Measurements from ENCODE around the gene PARVA. TPM values are rescaled to one million over a fixed set of nuclear protein-coding genes. Genes with fewer than 3 reads are reported as not detected.

The PARVA gene
- total RNA-seq, 1 donor from 2014 or later: 144 TPM

- H3K27ac Mint-ChIP-seq (ENCODE audit: unreplicated experiment): peak overlapping the region; percentile 80
- no peak for TF ChIP-seq CTCF (IDR thresholded peaks at IDR 0.05)
Measured at GRCh38 chr11:12451179-12451814, 73.9 kb downstream of the PARVA start.

GRCh38 chr11:12453243-12453642 lies 75.9 kb downstream of the PARVA start:
- TF ChIP-seq CTCF (IDR thresholded peaks at IDR 0.05): no peak
- peaks cover 75% of the 10 kb centered on the region for H3K4me1 Mint-ChIP-seq (ENCODE audit: unreplicated experiment)
- DNase-seq (ENCODE audit: extremely low spot score, unreplicated experiment): no peak
- H3K9me3 Mint-ChIP-seq (ENCODE audit: unreplicated experiment): no peaks in the 10 kb centered on the region
- no peak overlapping the region for H3K4me3 Mint-ChIP-seq (ENCODE audit: unreplicated experiment)
- H3K27ac Mint-ChIP-seq (ENCODE audit: unreplicated experiment): no peak overlapping the region
- no peaks in the 10 kb centered on the region for H3K36me3 Mint-ChIP-seq (ENCODE audit: unreplicated experiment)
- no peaks in the 10 kb centered on the region for H3K27me3 Mint-ChIP-seq (ENCODE audit: unreplicated experiment)

More at GRCh38 chr11:12451179-12451814, 73.9 kb downstream of the PARVA start:
- Mint-ChIP-seq H3K36me3 (ENCODE audit: unreplicated experiment) (no peaks in the 10 kb centered on the region), H3K27me3 (ENCODE audit: unreplicated experiment) (no peaks in the 10 kb centered on the region), H3K4me3 (ENCODE audit: unreplicated experiment) (no peak overlapping the region), H3K9me3 (ENCODE audit: unreplicated experiment) (no peaks in the 10 kb centered on the region), H3K4me1 (ENCODE audit: unreplicated experiment) (peaks cover 59% of the 10 kb centered on the region)
- DNase-seq (ENCODE audit: extremely low spot score, unreplicated experiment): no peak

GRCh38 chr11:12454782-12455181 lies 77.4 kb downstream of the PARVA start:
- peaks cover 77% of the 10 kb centered on the region for H3K4me1 Mint-ChIP-seq (ENCODE audit: unreplicated experiment)
- H3K27ac Mint-ChIP-seq (ENCODE audit: unreplicated experiment): peak overlapping the region; percentile 70
- TF ChIP-seq CTCF (IDR thresholded peaks at IDR 0.05): no peak

GRCh38 chr11:12455938-12456337 lies 78.6 kb downstream of the PARVA start:
- TF ChIP-seq CTCF (IDR thresholded peaks at IDR 0.05): no peak
- no peak overlapping the region for H3K4me3 Mint-ChIP-seq (ENCODE audit: unreplicated experiment)
- peaks cover 77% of the 10 kb centered on the region for H3K4me1 Mint-ChIP-seq (ENCODE audit: unreplicated experiment)
- DNase-seq (ENCODE audit: extremely low spot score, unreplicated experiment): no peak
- H3K36me3 Mint-ChIP-seq (ENCODE audit: unreplicated experiment): no peaks in the 10 kb centered on the region
- H3K27me3 Mint-ChIP-seq (ENCODE audit: unreplicated experiment): no peaks in the 10 kb centered on the region
- no peak overlapping the region for H3K27ac Mint-ChIP-seq (ENCODE audit: unreplicated experiment)
- H3K9me3 Mint-ChIP-seq (ENCODE audit: unreplicated experiment): no peaks in the 10 kb centered on the region

More at GRCh38 chr11:12454782-12455181, 77.4 kb downstream of the PARVA start:
- H3K9me3 Mint-ChIP-seq (ENCODE audit: unreplicated experiment): no peaks in the 10 kb centered on the region
- no peak for DNase-seq (ENCODE audit: extremely low spot score, unreplicated experiment)
- no peaks in the 10 kb centered on the region for H3K27me3 Mint-ChIP-seq (ENCODE audit: unreplicated experiment)
- H3K36me3 Mint-ChIP-seq (ENCODE audit: unreplicated experiment): no peaks in the 10 kb centered on the region
- H3K4me3 Mint-ChIP-seq (ENCODE audit: unreplicated experiment): no peak overlapping the region

- Mint-ChIP-seq H3K27me3 (ENCODE audit: unreplicated experiment) (no peaks in the 10 kb centered on the region), H3K4me1 (ENCODE audit: unreplicated experiment) (peaks cover 82% of the 10 kb centered on the region), H3K27ac (ENCODE audit: unreplicated experiment) (peak overlapping the region; percentile 43), H3K9me3 (ENCODE audit: unreplicated experiment) (no peaks in the 10 kb centered on the region), H3K4me3 (ENCODE audit: unreplicated experiment) (no peak overlapping the region), H3K36me3 (ENCODE audit: unreplicated experiment) (no peaks in the 10 kb centered on the region)
- DNase-seq (ENCODE audit: extremely low spot score, unreplicated experiment): no peak
- no peak for TF ChIP-seq CTCF (IDR thresholded peaks at IDR 0.05)
Measured at GRCh38 chr11:12456651-12457579, 79.5 kb downstream of the PARVA start.

All from osteocyte (in vitro differentiated cells).